Measurements from ENCODE around the gene MDN1. TPM values are rescaled to one million over a fixed set of nuclear protein-coding genes. Genes with fewer than 3 reads are reported as not detected.
A peak's percentile ranks its signal among the peaks of the same experiment; 100 is the strongest.

MDN1 gene
- polyA plus RNA-seq, 2 of the 4 experiments (the other 2 are of a cell fraction), result 6.4 to 20.5 TPM

- ATAC-seq (no peak), DNase-seq (ENCODE audit: low read depth in 1 of 2, low spot score in 1 of 2) (no peak), FAIRE-seq (no peak)
- Histone ChIP-seq H3K27ac (no peak overlapping the region), H3K4me1 (peaks cover 13% of the 10 kb centered on the region; the same call in 2 of the 3 replicates), H3K9me3 (no peaks in the 10 kb centered on the region), H3K4me2 (no peak overlapping the region), H3K4me3 (no peak overlapping the region)
- 93% methylated on average over 4 of the region's 4 CpGs for WGBS (ENCODE audit: missing lambda C conversion rate)
- ChIA-PET POLR2A (no interaction called here), CTCF (no interaction called here)
- TF ChIP-seq CBX2 (IDR thresholded peaks at IDR 0.05; ENCODE audit: borderline replicate concordance, low read depth), result no peak
- no peak for TF ChIP-seq KDM1A (IDR thresholded peaks at IDR 0.05; ENCODE audit: low read depth)
- TF ChIP-seq FOXS1 (CRISPR knock-in tag; IDR thresholded peaks at IDR 0.05), result no peak
- no peak for TF ChIP-seq CHD2 (IDR thresholded peaks at IDR 0.05; ENCODE audit: low read length, partially characterized antibody)
- no peak for TF ChIP-seq GATA3 (IDR thresholded peaks at IDR 0.05; ENCODE audit: borderline replicate concordance)
- no peak for TF ChIP-seq RARB (CRISPR knock-in tag; IDR thresholded peaks at IDR 0.05)
- no peak for TF ChIP-seq JUN (IDR thresholded peaks at IDR 0.05)
- no peak for TF ChIP-seq ZFP36 (IDR thresholded peaks at IDR 0.05; ENCODE audit: borderline replicate concordance, partially characterized antibody)
- no peak for TF ChIP-seq FOSB (CRISPR knock-in tag; IDR thresholded peaks at IDR 0.05)
- no peak for TF ChIP-seq EHMT2 (IDR thresholded peaks at IDR 0.05; ENCODE audit: low read depth)
- no peak for TF ChIP-seq POLR2AphosphoS2 (conservative IDR thresholded peaks at IDR 0.05; ENCODE audit: low read length)
- no peak for TF ChIP-seq NFE2L2 (conservative IDR thresholded peaks at IDR 0.05; ENCODE audit: low read length)
- no peak for TF ChIP-seq HMGXB4 (CRISPR knock-in tag; IDR thresholded peaks at IDR 0.05; ENCODE audit: borderline replicate concordance)
- no peak for TF ChIP-seq HES2 (IDR thresholded peaks at IDR 0.05)
- no peak for TF ChIP-seq MAZ (IDR thresholded peaks at IDR 0.05; ENCODE audit: borderline replicate concordance, low read depth, low read length)
- TF ChIP-seq, protein P1, sequence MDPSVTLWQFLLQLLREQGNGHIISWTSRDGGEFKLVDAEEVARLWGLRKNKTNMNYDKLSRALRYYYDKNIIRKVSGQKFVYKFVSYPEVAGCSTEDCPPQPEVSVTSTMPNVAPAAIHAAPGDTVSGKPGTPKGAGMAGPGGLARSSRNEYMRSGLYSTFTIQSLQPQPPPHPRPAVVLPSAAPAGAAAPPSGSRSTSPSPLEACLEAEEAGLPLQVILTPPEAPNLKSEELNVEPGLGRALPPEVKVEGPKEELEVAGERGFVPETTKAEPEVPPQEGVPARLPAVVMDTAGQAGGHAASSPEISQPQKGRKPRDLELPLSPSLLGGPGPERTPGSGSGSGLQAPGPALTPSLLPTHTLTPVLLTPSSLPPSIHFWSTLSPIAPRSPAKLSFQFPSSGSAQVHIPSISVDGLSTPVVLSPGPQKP (IDR thresholded peaks at IDR 0.05; ENCODE audit: low read depth, low read length), result no peak
- TF ChIP-seq TP53 (CRISPR knock-in tag; IDR thresholded peaks at IDR 0.05), result no peak
Measured at GRCh38 chr6:89640804-89641203, 178.8 kb downstream of the MDN1 start.

DNA sequence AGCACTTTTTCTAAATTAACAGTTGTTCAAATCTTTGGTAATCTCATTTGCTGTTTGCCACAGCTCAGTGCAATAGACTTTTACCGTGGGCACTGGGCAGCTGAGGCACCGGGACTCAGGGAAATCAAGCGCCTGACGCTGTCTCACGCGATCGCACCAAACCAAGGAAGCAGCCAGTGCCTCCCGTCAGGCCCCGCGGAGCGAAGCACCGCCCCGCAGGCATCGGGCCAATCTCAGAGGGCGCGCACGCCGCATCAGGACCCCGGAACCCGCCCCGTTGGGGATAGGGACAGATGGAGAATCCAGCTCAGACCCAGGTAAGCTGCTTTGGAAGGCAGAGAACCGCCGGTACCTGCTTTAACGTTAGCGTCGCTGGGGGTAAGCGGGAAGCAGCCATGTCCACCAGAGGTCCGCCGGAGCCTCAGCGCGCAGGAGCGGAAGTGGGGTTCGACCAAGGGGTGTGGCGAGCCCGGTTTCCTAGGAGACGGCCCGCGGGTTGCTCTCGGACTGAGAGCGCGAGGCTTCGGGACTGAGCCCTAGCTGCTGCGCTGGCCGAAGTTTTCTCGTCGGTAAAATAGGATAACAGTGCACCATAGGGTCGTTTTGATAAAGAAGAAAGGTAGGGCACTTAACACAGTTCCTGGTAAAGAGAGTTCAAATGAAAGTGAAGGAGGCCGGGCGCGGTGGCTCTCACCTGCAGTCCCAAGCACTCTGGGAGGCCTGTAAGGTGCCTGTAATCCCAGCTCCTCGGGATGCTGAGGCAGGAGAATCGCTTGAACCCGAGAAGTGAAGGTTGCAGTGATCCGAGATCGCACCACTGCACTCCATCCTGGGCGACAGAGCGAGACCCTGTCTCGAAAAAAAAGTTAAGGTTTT, 181.0 kb downstream of the MDN1 start, which contains the start of gene LYRM2:
Gene LYRM2, minus strand, starts transcription at position 428 of the 876 bp plus-strand sequence. Its CDS starts 31 bp downstream, at position 397.
- FAIRE-seq (no peak), ATAC-seq (peak; percentile 99), DNase-seq (ENCODE audit: low read depth in 1 of 2, low spot score in 1 of 2) (peak; percentile 70 to 87)
- Histone ChIP-seq H3K4me2 (peak within 1 kb of the TSS; percentile 87), H3K9me3 (no peaks in the 10 kb centered on the region), H3K4me1 (peaks cover 9% of the 10 kb centered on the region; the same call in 2 of the 3 replicates), H3K4me3 (peak within 1 kb of the TSS; percentile 69), H3K27ac (peak within 1 kb of the TSS; percentile 86 to 99)
- CTCF ChIA-PET, result interaction anchor here (0.8 kb wide), 1 partner anchor 40 kb away, joined by 3 read pairs; no protein-coding TSS in a partner anchor
- POLR2A ChIA-PET, result interaction anchor here (0.6 to 1.4 kb wide), 7 partner anchors 9 to 341 kb away, joined by 3 to 4 read pairs (median 3); partner anchors contain the start of gene CASP8AP2
- WGBS (ENCODE audit: missing lambda C conversion rate), result 2% methylated on average over 32 of the region's 58 CpGs
- TF ChIP-seq JUN (IDR thresholded peaks at IDR 0.05) (peak; percentile 82), MAX (IDR thresholded peaks at IDR 0.05) (peak; percentile 54), E2F6 (IDR thresholded peaks at IDR 0.05; ENCODE audit: borderline replicate concordance, low read depth) (0 out of 2 replicates have a peak, but pooled peaks have one; percentile 1), POLR2A (IDR thresholded peaks at IDR 0.05; ENCODE audit: low read length) (peak; percentile 50), MAFK (IDR thresholded peaks at IDR 0.05; ENCODE audit: partially characterized antibody) (peak; percentile 34), BHLHE40 (IDR thresholded peaks at IDR 0.05; ENCODE audit: low read depth, low read length) (no peak), MYC (IDR thresholded peaks at IDR 0.05; ENCODE audit: borderline replicate concordance, low read length) (no peak)
- TF ChIP-seq, protein P2, sequence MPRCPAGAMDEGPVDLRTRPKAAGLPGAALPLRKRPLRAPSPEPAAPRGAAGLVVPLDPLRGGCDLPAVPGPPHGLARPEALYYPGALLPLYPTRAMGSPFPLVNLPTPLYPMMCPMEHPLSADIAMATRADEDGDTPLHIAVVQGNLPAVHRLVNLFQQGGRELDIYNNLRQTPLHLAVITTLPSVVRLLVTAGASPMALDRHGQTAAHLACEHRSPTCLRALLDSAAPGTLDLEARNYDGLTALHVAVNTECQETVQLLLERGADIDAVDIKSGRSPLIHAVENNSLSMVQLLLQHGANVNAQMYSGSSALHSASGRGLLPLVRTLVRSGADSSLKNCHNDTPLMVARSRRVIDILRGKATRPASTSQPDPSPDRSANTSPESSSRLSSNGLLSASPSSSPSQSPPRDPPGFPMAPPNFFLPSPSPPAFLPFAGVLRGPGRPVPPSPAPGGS (IDR thresholded peaks at IDR 0.05), result peak; percentile 54; the same call in 2 of the 3 replicates

Data from A549 (cell line).